SU-DHL-6 (cell line): ENCODE measurements around the gene DUSP28.

Source experiments
- H2AFZ ChIP-seq: fragments of 200-600 bp; sonication (generic); 2 replicates; pipeline ENCODE4 v1.6.1; 2014; ENCODE audit warnings: low read depth, mild to moderate bottlenecking, moderate library complexity, mixed read lengths, antibody characterized with exemption, low read length; ENCODE audit not compliant: severe bottlenecking
- H3F3A ChIP-seq: fragments of 200-600 bp; shearing (Covaris generic); 2 replicates; pipeline ENCODE4 v1.6.0; 2016; ENCODE audit warnings: antibody characterized with exemption, mild to moderate bottlenecking; ENCODE audit not compliant: insufficient read depth
- H3K27ac ChIP-seq: fragments of 200-600 bp; sonication (generic); 2 replicates; pipeline ENCODE4 v1.5.1; 2016; ENCODE audit warnings: low read depth, mild to moderate bottlenecking, low read length, moderate library complexity, mixed read lengths
- H3K27me3 ChIP-seq: fragments of 200-600 bp; sonication (generic), shearing (Covaris generic); 2 replicates; pipeline ENCODE4 v1.6.0; 2014; ENCODE audit warnings: mild to moderate bottlenecking, low read length
- H3K36me3 ChIP-seq: fragments of 200-600 bp; sonication (generic); 2 replicates; pipeline ENCODE4 v1.6.1; 2014; ENCODE audit warnings: mild to moderate bottlenecking, low read length, mixed read lengths
- H3K4me2 ChIP-seq: fragments of 300-600, 200-600 bp; shearing (Covaris generic), sonication (generic); 2 replicates; pipeline ENCODE4 v1.6.0; 2014; ENCODE audit warnings: low read length, low read depth, mild to moderate bottlenecking; ENCODE audit not compliant: poor library complexity, severe bottlenecking
- H3K4me3 ChIP-seq: fragments of 200-600 bp; sonication (generic); 2 replicates; pipeline ENCODE4 v1.5.1; 2014; ENCODE audit warnings: antibody characterized with exemption, low read length, mild to moderate bottlenecking, mixed read lengths; ENCODE audit not compliant: insufficient read depth, poor library complexity, severe bottlenecking
- H3K79me2 ChIP-seq: fragments of 200-600 bp; sonication (generic); 2 replicates; pipeline ENCODE4 v1.6.1; 2014; ENCODE audit warnings: mild to moderate bottlenecking, low read length, moderate library complexity; ENCODE audit not compliant: insufficient read depth
- H3K9ac ChIP-seq: fragments of 200-600 bp; sonication (generic); 2 replicates; pipeline ENCODE4 v1.7.0; 2014; ENCODE audit warnings: mild to moderate bottlenecking, low read length
- H3K9me2 ChIP-seq: fragments of 200-600 bp; sonication (generic); replicated peaks from 2 replicates; pipeline ENCODE4 v1.6.1; 2014; ENCODE audit warnings: low read length; ENCODE audit not compliant: insufficient read depth
- H3K9me3 ChIP-seq: fragments of 200-600 bp; sonication (generic); 2 replicates; pipeline ENCODE4 v1.6.1; 2014; ENCODE audit warnings: low read length, mixed read lengths; ENCODE audit not compliant: insufficient read depth
- H4K20me1 ChIP-seq: fragments of 200-600 bp; sonication (generic); 2 replicates; pipeline ENCODE4 v1.6.1; 2014; ENCODE audit warnings: low read depth, mild to moderate bottlenecking, antibody characterized with exemption, low read length, moderate library complexity, mixed read lengths
- CTCF ChIP-seq: fragments of 200-600 bp; sonication (generic); IDR thresholded peaks from one replicate; pipeline ENCODE4 v1.5.1; 2017; ENCODE audit warnings: antibody characterized with exemption, mild to moderate bottlenecking, low read length, moderate library complexity; ENCODE audit not compliant: insufficient read depth, poor library complexity, severe bottlenecking
- EZH2phosphoT487 ChIP-seq: fragments of 200-600 bp; sonication (generic), shearing (Covaris generic); conservative IDR thresholded peaks from 2 replicates; pipeline ENCODE4 v1.6.1; 2018; ENCODE audit warnings: mild to moderate bottlenecking, antibody characterized with exemption, low read length, moderate library complexity, mixed read lengths

DUSP28 gene

GRCh38 chr2:240553956-240554480 lies 6.1 kb upstream of the DUSP28 start:
- Histone ChIP-seq H3K9ac (no peak overlapping the region), H3K27ac (no peak overlapping the region), H3F3A (0 out of 2 replicates have a peak, but pooled peaks cover 5% of the 10 kb centered on the region), H3K4me3 (no peak overlapping the region), H3K9me2 (no peaks in the 10 kb centered on the region), H3K36me3 (peaks cover 30% of the 10 kb centered on the region), H3K4me2 (no peak overlapping the region), H4K20me1 (no peaks in the 10 kb centered on the region), H2AFZ (no peak overlapping the region), H3K79me2 (peaks cover 69% of the 10 kb centered on the region), H3K27me3 (no peaks in the 10 kb centered on the region), H3K9me3 (peaks cover 22% of the 10 kb centered on the region; the same call in 1 of the 2 replicates)
- no peak for TF ChIP-seq EZH2phosphoT487
- TF ChIP-seq CTCF = no peak

GRCh38 chr2:240554767-240555493 lies 5.2 kb upstream of the DUSP28 start:
- Histone ChIP-seq H3K27ac (no peak overlapping the region), H3K4me3 (no peak overlapping the region), H3K79me2 (peaks cover 78% of the 10 kb centered on the region), H3F3A (peaks cover 9% of the 10 kb centered on the region; the same call in 1 of the 2 replicates), H3K9me2 (no peaks in the 10 kb centered on the region), H3K36me3 (peaks cover 30% of the 10 kb centered on the region), H3K9ac (no peak overlapping the region), H2AFZ (no peak overlapping the region), H3K9me3 (peaks cover 22% of the 10 kb centered on the region; the same call in 1 of the 2 replicates), H3K4me2 (no peak overlapping the region), H3K27me3 (no peaks in the 10 kb centered on the region), H4K20me1 (no peaks in the 10 kb centered on the region)
- TF ChIP-seq CTCF = no peak
- no peak for TF ChIP-seq EZH2phosphoT487

DNA sequence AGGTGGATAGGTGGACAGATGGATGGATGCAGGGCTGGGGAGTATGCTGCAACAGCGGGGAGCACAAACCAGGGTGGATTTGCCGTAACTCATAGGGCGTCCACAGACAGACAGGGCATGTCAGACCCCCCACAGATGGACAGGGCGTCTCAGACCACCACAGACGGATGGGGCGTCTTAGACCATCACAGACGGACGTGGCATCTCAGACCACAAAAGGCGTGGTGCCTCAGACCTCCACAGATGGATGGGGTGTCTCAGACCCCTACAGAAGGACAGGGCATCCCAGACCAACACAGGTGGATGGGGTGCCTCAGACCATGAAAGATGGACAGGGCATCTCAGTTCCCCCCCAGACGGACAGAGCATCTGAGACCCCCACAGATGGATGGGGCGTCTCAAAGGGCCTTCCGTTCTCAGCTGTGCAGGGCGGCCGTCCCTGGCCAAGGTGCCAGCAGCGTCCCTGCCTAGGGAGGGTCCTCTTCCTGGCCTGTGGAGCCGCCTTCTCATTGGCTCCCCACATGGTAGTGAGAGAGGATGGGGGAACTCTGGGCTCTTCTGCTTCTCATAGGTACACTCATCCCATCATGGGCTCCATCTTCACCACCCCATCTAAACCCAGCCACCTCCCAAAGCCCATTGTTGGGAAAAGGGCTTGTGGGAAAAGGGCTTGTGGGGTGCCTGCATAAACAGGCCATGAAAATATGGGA lies 4.5 kb upstream of the DUSP28 start:
- Histone ChIP-seq H3K9me3 (peaks cover 21% of the 10 kb centered on the region; the same call in 1 of the 2 replicates), H3K9ac (no peak overlapping the region), H3K27ac (no peak overlapping the region), H4K20me1 (no peaks in the 10 kb centered on the region), H3K27me3 (no peaks in the 10 kb centered on the region), H3K79me2 (peaks cover 76% of the 10 kb centered on the region), H3K36me3 (peaks cover 27% of the 10 kb centered on the region), H3K4me3 (no peak overlapping the region), H3K9me2 (no peaks in the 10 kb centered on the region), H2AFZ (no peak overlapping the region), H3K4me2 (no peak overlapping the region), H3F3A (peaks cover 9% of the 10 kb centered on the region; the same call in 1 of the 2 replicates)
- no peak for TF ChIP-seq EZH2phosphoT487
- TF ChIP-seq CTCF = no peak
